ENCODE results near the gene THADA.
"Not testable (repeated sequence)": the region's sequence is repeated elsewhere in the genome, so short reads cannot be mapped to it uniquely, and the experiment has no call there.

THADA gene

GRCh38 chr2:43462866-43463641 is 132.8 kb downstream of the THADA start:
- DNase-seq = no peak

GRCh38 chr2:43461453-43462073 is 134.3 kb downstream of the THADA start:
- DNase-seq = no peak

GRCh38 chr2:43460611-43461365 is 135.1 kb downstream of the THADA start:
- peak; percentile 28 for DNase-seq

GRCh38 chr2:43460174-43460546 is 135.7 kb downstream of the THADA start:
- DNase-seq = no peak

- peak; percentile 71 for DNase-seq
Measured at GRCh38 chr2:43459446-43460173, 136.2 kb downstream of the THADA start.

GRCh38 chr2:43458014-43458628 is 137.7 kb downstream of the THADA start:
- DNase-seq = peak; percentile 86

GRCh38 chr2:43455731-43456642 is 139.9 kb downstream of the THADA start:
- DNase-seq = no peak

- no peak for DNase-seq
Measured at GRCh38 chr2:43455296-43455695, 140.5 kb downstream of the THADA start.

- DNase-seq = no peak
Measured at GRCh38 chr2:43454791-43455190, 141.0 kb downstream of the THADA start.

GRCh38 chr2:43453179-43454170 is 142.4 kb downstream of the THADA start:
- no peak for DNase-seq

GRCh38 chr2:43452318-43452731 is 143.5 kb downstream of the THADA start:
- peak; percentile 49 for DNase-seq

GRCh38 chr2:43450617-43451016 is 145.2 kb downstream of the THADA start:
- no peak for DNase-seq

- DNase-seq = no peak
Measured at GRCh38 chr2:43448822-43449110, 147.1 kb downstream of the THADA start.

- no peak for DNase-seq
Measured at GRCh38 chr2:43448011-43448821, 147.6 kb downstream of the THADA start.

- DNase-seq = not testable (repeated sequence)
Measured at GRCh38 chr2:43446755-43447154, 149.1 kb downstream of the THADA start.

GRCh38 chr2:43445781-43446180 is 150.1 kb downstream of the THADA start:
- DNase-seq = no peak

- peak; percentile 55 for DNase-seq
Measured at GRCh38 chr2:43444989-43445645, 150.7 kb downstream of the THADA start.

- DNase-seq = no peak
Measured at GRCh38 chr2:43443282-43443681, 152.6 kb downstream of the THADA start.

GRCh38 chr2:43441195-43441594 is 154.6 kb downstream of the THADA start:
- no peak for DNase-seq
